Thyroid gland (tissue), 4 donors: Measurements from ENCODE around the gene DDX54. TPM values are rescaled to one million over a fixed set of nuclear protein-coding genes. Genes with fewer than 3 reads are reported as not detected.

Experiments
- DNase-seq, 2 donors: peaks; one replicate each; pipeline ENCODE4 v3.0.0-alpha.2; 2019
- H3K27ac ChIP-seq, 3 donors: fragments of 200-600 bp; sonication (generic); 1 replicate in 2 of 3; 2 replicates in 1 of 3; pipeline ENCODE4 v1.5.1; 2016 to 2019; ENCODE audit warnings: mild to moderate bottlenecking in 1 of 3, moderate library complexity in 1 of 3
- H3K27me3 ChIP-seq: fragments of 200-600 bp; sonication (generic); one replicate; pipeline ENCODE4 v1.5.1; 2019
- H3K36me3 ChIP-seq, 2 donors: fragments of 200-600 bp; sonication (generic); one replicate each; pipeline ENCODE4 v1.5.1; 2016 to 2019
- H3K4me1 ChIP-seq, 2 donors: fragments of 200-600 bp; sonication (generic); one replicate each; pipeline ENCODE4 v1.5.1; 2017 to 2019
- H3K4me3 ChIP-seq, 3 donors: fragments of 200-600 bp; sonication (generic); replicated peaks in 1 of 3; 1 replicate in 2 of 3; 2 replicates in 1 of 3; pipeline ENCODE4 v1.5.1; 2016; ENCODE audit warnings: mild to moderate bottlenecking in 1 of 3
- H3K9me3 ChIP-seq: fragments of 200-600 bp; sonication (generic); one replicate; pipeline ENCODE4 v1.5.1; 2017
- POLR2A ChIP-seq, 2 donors: fragments of 450-650 bp; IDR thresholded peaks; one replicate each; pipeline ENCODE4 v1.6.1; 2017; ENCODE audit warnings: antibody characterized with exemption in 2 of 2, mild to moderate bottlenecking in 2 of 2, moderate library complexity in 1 of 2
- WGBS, 2 donors: methylation state at CpG; one replicate each; pipeline ENCODE4 v1.1.5; 2017; 5-methylcytosine and 5-hydroxymethylcytosine counted together
- intact Hi-C: fragments of 100-400 bp; cut with DNase I; formaldehyde crosslinking; loops from one replicate; pipeline ENCODE4 v1.15.1; 2023
- total RNA-seq, 4 donors: library from RNA; depleted of rRNA; stranded (reverse); fragments of >200 nt; gene quantifications; one replicate each; pipeline ENCODE4 v1.2.3, GENCODE V29; 2016
- TF ChIP-seq, protein P1 (sequence below), 6 experiments: fragments of 200-600 bp in 3 of 6; fragments of 450-650 bp in 3 of 6; sonication (generic) in 3 of 6; IDR thresholded peaks; one replicate each; pipeline ENCODE4 v1.5.1; 2016 to 2019; ENCODE audit warnings: antibody characterized with exemption in 6 of 6, mild to moderate bottlenecking in 2 of 6, inconsistent platforms in 1 of 6, moderate library complexity in 1 of 6

Gene DDX54
- total RNA-seq, 4 donors from 2014 or later, result 59.9 to 79.3 (median 68.8) TPM

DNA sequence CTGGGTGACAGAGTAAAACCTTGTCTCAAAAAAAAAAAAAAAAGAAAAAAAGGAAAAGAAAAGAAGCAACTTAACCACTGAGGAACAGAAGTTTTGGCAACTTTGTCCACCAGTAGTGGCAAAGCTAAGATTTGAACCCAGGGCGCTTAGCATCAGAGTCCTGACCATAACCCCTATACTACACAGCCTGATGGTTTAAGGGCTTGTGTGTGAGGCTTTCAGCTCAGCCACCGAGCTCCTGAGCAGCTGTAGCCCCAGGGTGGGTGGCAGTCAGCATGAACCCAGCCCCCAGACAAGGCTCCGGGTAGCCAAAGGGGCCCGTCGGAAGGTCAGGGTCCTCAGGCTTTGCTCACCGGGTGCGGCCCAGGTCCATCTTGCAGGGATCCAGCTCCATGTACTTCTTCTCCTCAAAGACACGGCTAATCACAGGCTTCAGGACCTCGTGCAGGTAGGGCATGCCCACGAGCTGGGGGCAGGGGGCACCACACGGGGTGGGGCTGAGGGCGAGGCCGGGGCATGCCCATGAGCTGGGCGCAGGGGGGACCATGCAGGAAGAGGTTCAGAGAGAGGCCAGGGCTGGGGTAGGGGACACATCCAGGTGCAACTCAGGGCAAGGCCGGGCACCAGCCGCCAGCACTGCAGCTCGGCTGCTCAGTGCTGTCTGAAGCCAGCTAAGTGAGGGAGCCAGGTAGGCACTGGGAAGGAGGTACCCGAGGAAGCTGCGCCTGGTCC, 70.7 kb downstream of the DDX54 start:
- no peak for DNase-seq
- TF ChIP-seq, protein P1, sequence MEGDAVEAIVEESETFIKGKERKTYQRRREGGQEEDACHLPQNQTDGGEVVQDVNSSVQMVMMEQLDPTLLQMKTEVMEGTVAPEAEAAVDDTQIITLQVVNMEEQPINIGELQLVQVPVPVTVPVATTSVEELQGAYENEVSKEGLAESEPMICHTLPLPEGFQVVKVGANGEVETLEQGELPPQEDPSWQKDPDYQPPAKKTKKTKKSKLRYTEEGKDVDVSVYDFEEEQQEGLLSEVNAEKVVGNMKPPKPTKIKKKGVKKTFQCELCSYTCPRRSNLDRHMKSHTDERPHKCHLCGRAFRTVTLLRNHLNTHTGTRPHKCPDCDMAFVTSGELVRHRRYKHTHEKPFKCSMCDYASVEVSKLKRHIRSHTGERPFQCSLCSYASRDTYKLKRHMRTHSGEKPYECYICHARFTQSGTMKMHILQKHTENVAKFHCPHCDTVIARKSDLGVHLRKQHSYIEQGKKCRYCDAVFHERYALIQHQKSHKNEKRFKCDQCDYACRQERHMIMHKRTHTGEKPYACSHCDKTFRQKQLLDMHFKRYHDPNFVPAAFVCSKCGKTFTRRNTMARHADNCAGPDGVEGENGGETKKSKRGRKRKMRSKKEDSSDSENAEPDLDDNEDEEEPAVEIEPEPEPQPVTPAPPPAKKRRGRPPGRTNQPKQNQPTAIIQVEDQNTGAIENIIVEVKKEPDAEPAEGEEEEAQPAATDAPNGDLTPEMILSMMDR (IDR thresholded peaks at IDR 0.05), result no peak
- no peak for TF ChIP-seq POLR2A (IDR thresholded peaks at IDR 0.05)
- no peak overlapping the region for H3K4me3 ChIP-seq
- H3K27ac ChIP-seq, result no peak overlapping the region
- no peaks in the 10 kb centered on the region for H3K9me3 ChIP-seq
- H3K36me3 ChIP-seq, result no peaks in the 10 kb centered on the region
- H3K4me1 ChIP-seq, result peaks cover 0 to 5% of the 10 kb centered on the region in 2 donors
- no peaks in the 10 kb centered on the region for H3K27me3 ChIP-seq
- intact Hi-C loops, result no loop called here
- 88 to 95% methylated on average over 12 to 19 of the region's 19 CpGs for WGBS, 2 donors

DNA sequence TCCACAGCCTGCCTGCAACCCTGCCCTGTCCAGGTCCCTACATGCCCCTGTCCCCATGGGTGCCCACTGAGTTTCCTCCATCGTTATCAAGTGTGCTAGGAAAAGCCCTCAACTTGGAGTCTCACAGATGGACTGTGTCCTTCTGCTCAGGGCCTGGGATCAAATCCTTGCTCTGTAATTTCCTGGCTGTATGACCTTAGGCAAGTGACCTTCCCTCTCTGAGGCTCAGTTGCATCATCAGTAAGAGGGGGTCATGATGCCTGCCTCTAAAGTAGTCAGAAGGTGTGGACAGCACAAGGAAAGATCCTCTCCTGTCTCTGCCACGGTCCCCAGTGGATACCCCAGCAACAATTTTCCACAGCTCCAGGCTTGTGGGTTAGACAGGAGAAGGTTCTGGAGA, 71.9 kb downstream of the DDX54 start:
- Histone ChIP-seq H3K4me1 (peaks cover 0 to 6% of the 10 kb centered on the region in 2 donors), H3K9me3 (no peaks in the 10 kb centered on the region), H3K4me3 (no peak overlapping the region), H3K36me3 (no peaks in the 10 kb centered on the region), H3K27ac (no peak overlapping the region), H3K27me3 (no peaks in the 10 kb centered on the region)
- DNase-seq, result no peak
- 63 to 73% methylated on average over 1 to 2 of the region's 2 CpGs for WGBS, 2 donors
- intact Hi-C loops, result no loop called here
- TF ChIP-seq, protein P1 (IDR thresholded peaks at IDR 0.05), result no peak
- TF ChIP-seq POLR2A (IDR thresholded peaks at IDR 0.05), result no peak

DNA sequence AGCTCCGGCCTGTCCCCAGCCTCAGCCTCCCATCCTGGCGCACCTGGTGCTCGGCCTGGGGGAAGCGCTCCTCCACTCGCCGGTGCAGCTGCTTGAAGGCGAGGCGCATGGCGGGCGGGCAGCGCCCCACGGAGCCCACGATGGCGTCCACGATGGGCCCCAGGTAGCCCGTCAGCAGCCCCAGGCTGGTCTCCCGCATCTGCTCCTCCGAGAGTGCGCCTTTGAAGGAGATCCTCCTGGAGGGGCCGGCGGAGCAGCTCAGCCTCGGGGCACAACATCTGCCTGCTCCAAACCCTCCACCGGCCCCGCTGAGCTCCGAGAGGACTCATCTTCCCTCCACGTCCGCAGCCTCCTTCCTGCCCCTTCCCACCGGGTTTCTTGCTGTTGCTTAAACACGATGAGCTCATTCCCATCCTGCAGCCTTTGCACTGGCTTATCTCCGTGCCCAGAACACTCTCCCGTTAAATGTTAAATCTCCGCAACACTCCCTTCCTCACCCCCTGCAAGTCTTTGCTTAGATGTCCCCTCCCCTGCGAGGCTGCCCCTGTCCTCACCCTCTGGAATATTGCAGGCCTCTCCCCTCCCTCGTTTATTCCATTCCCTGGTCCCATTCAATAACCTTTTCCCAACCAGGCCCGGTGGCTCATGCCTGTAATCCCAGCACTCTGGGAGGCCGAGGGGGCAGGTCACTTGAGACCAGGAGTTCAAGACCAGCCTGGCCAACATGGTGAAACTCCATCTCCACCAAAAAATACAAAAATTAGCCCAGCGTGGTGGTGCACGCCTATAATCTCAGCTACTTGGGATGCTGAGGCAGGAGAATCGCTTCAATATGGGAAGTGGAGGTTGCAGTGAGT, 73.0 kb downstream of the DDX54 start:
- Histone ChIP-seq H3K27ac (no peak overlapping the region), H3K27me3 (no peaks in the 10 kb centered on the region), H3K4me3 (no peak overlapping the region), H3K36me3 (peaks cover 0 to 2% of the 10 kb centered on the region in 2 donors), H3K9me3 (no peaks in the 10 kb centered on the region), H3K4me1 (peaks cover 0 to 6% of the 10 kb centered on the region in 2 donors)
- TF ChIP-seq, protein P1 (IDR thresholded peaks at IDR 0.05), result no peak
- TF ChIP-seq POLR2A (IDR thresholded peaks at IDR 0.05), result no peak
- DNase-seq, result no peak
- intact Hi-C loops, result no loop called here
- WGBS, 2 donors, result 76 to 83% methylated on average over 22 to 31 of the region's 39 CpGs

DNA sequence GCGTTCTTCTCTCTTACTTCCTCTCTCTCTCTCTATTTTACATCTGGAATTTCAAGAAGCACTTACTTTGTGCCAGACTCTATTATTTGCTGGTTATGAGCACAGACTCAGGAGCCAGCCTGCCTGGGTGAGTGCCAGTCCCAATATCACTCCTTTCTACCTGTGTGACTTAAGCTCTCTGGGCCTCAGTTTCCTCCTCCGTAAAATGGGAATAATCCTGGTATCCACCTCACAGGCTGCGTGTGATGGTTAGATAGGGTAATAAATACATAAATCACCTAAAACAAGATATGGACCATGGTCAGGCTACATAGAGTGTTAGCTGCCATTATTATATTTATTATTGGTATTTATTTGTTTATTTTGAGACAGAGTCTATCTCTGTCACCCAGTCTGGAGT, 74.0 kb downstream of the DDX54 start:
- no peaks in the 10 kb centered on the region for H3K27me3 ChIP-seq
- WGBS, 2 donors, result 94 to 96% methylated on average over 3 of the region's 3 CpGs
- no peaks in the 10 kb centered on the region for H3K9me3 ChIP-seq
- H3K36me3 ChIP-seq, result peaks cover 0 to 7% of the 10 kb centered on the region in 2 donors
- no peak overlapping the region for H3K27ac ChIP-seq
- DNase-seq, result no peak
- TF ChIP-seq POLR2A (IDR thresholded peaks at IDR 0.05), result no peak
- TF ChIP-seq, protein P1 (IDR thresholded peaks at IDR 0.05), result no peak
- peaks cover 0 to 6% of the 10 kb centered on the region in 2 donors for H3K4me1 ChIP-seq
- no peak overlapping the region for H3K4me3 ChIP-seq
- intact Hi-C loops, result no loop called here
